Lower leg skin (tissue), 3 donors: Measurements from ENCODE around the gene WASF3.

ENCODE experiments used
- CTCF ChIP-seq, 3 donors: fragments of 450-650 bp; IDR thresholded peaks; one replicate each; pipeline ENCODE4 v1.5.1; 2016; ENCODE audit warnings: antibody characterized with exemption in 3 of 3, mild to moderate bottlenecking in 3 of 3, moderate library complexity in 2 of 3
- POLR2A ChIP-seq, 2 donors: fragments of 450-650 bp; IDR thresholded peaks; one replicate each; pipeline ENCODE4 v1.6.1; 2016 to 2017; ENCODE audit warnings: antibody characterized with exemption in 2 of 2, mild to moderate bottlenecking in 1 of 2, moderate library complexity in 1 of 2

- no peak for TF ChIP-seq POLR2A (IDR thresholded peaks at IDR 0.05)
- TF ChIP-seq CTCF (IDR thresholded peaks at IDR 0.05): no peak
These were observed 41.8 kb upstream of the WASF3 start for GRCh38 chr13:26515721-26516120.
